CD8-positive, alpha-beta memory T cell (primary cell): ENCODE data around the gene ATP2B2. TPM values are rescaled to one million over a fixed set of nuclear protein-coding genes. Genes with fewer than 3 reads are reported as not detected.

Experiments used
- CTCF ChIA-PET: fragments of 350-600 bp; sonication (Branson Sonifier 250); formaldehyde crosslinking; loops from one replicate; lab custom pipeline; 2021; ENCODE audit warnings: antibody characterized with exemption; lab: Charles Lee
- POLR2A ChIA-PET: fragments of 350-600 bp; sonication (Branson Sonifier 250); formaldehyde crosslinking; loops from one replicate; lab custom pipeline; 2021; ENCODE audit warnings: antibody characterized with exemption; lab: Charles Lee
- DNase-seq, 5 donors: peaks; one replicate each; pipeline versions ENCODE4 v3.0.0 to v3.0.0-alpha.2; 2020 to 2022; ENCODE audit warnings: mixed read lengths in 1 of 5
- H3K27ac ChIP-seq: one replicate; pipeline ENCODE4 v1.7.0; 2013; ENCODE audit warnings: low read depth, mild to moderate bottlenecking, low read length, moderate library complexity
- H3K27me3 ChIP-seq: 2 replicates; pipeline ENCODE4 v1.7.0; 2013; ENCODE audit warnings: low read length, mild to moderate bottlenecking; ENCODE audit not compliant: insufficient read depth, poor library complexity, severe bottlenecking
- H3K36me3 ChIP-seq: 2 replicates; pipeline ENCODE4 v1.7.0; 2013; ENCODE audit warnings: mild to moderate bottlenecking, low read length, moderate library complexity; ENCODE audit not compliant: insufficient read depth
- H3K4me1 ChIP-seq: 2 replicates; pipeline ENCODE4 v1.7.0; 2013; ENCODE audit warnings: mild to moderate bottlenecking, low read length, moderate library complexity; ENCODE audit not compliant: insufficient read depth
- H3K4me3 ChIP-seq: 2 replicates; pipeline ENCODE4 v1.7.0; 2013; ENCODE audit warnings: mild to moderate bottlenecking, low read length
- H3K9me3 ChIP-seq: 2 replicates; pipeline ENCODE4 v1.7.0; 2013; ENCODE audit warnings: mild to moderate bottlenecking, low read length
- H3K27ac Mint-ChIP-seq, 8 donors: one replicate each; pipeline ENCODE4 v1.8.0; 2020 to 2021; ENCODE audit warnings: mixed read lengths in 8 of 8, mild to moderate bottlenecking in 6 of 8, inconsistent platforms in 3 of 8, moderate library complexity in 3 of 8
- H3K27me3 Mint-ChIP-seq, 2 donors: one replicate each; pipeline ENCODE4 v1.8.0; 2020 to 2021; ENCODE audit warnings: mixed read lengths in 2 of 2, mild to moderate bottlenecking in 1 of 2, moderate library complexity in 1 of 2
- H3K36me3 Mint-ChIP-seq, 3 donors: one replicate each; pipeline ENCODE4 v1.8.0; 2020 to 2021; ENCODE audit warnings: mixed read lengths in 3 of 3, inconsistent platforms in 1 of 3, mild to moderate bottlenecking in 1 of 3
- H3K4me1 Mint-ChIP-seq, 3 donors: one replicate each; pipeline ENCODE4 v1.8.0; 2020 to 2021; ENCODE audit warnings: mixed read lengths in 3 of 3, inconsistent platforms in 1 of 3, mild to moderate bottlenecking in 1 of 3
- H3K4me3 Mint-ChIP-seq, 7 donors: one replicate each; pipeline ENCODE4 v1.8.0; 2020 to 2021; ENCODE audit warnings: mixed read lengths in 7 of 7, mild to moderate bottlenecking in 6 of 7, moderate library complexity in 4 of 7, inconsistent platforms in 2 of 7
- H3K9me3 Mint-ChIP-seq, 5 donors: one replicate each; pipeline ENCODE4 v1.8.0; 2020 to 2022; ENCODE audit warnings: mixed read lengths in 5 of 5, mild to moderate bottlenecking in 3 of 5, moderate library complexity in 2 of 5, inconsistent platforms in 1 of 5
- polyA plus RNA-seq: library from polyadenylated mRNA; unstranded; fragments of 300-500 nt; fragmentation: Illumina TruSeq; gene quantifications from one replicate; pipeline ENCODE4 v1.2.3, GENCODE V29; 2021
- total RNA-seq, 2 experiments: library from RNA; stranded (reverse); gene quantifications; one replicate each; pipeline ENCODE4 v1.2.3, GENCODE V29; 2021

Gene ATP2B2
- total and polyA plus RNA-seq, 3 experiments from 2014 or later = not detected

GRCh38 chr3:10473581-10474274 is 31.7 kb downstream of the ATP2B2 start:
- peaks cover 0 to 3% (median 2%) of the 10 kb centered on the region in 5 donors for H3K9me3 Mint-ChIP-seq
- ChIA-PET POLR2A (no interaction called here), CTCF (no interaction called here)
- Histone ChIP-seq H3K9me3 (no peaks in the 10 kb centered on the region), H3K4me3 (no peak overlapping the region), H3K36me3 (no peaks in the 10 kb centered on the region), H3K27ac (no peak overlapping the region), H3K27me3 (peaks cover 4% of the 10 kb centered on the region), H3K4me1 (no peaks in the 10 kb centered on the region)
- H3K36me3 Mint-ChIP-seq = no peaks in the 10 kb centered on the region
- H3K27ac Mint-ChIP-seq = no peak overlapping the region
- no peak for DNase-seq
- no peak overlapping the region for H3K4me3 Mint-ChIP-seq
- H3K4me1 Mint-ChIP-seq = peaks cover 0 to 2% (median 0%) of the 10 kb centered on the region in 3 donors
- H3K27me3 Mint-ChIP-seq = peaks cover 15 to 39% of the 10 kb centered on the region in 2 donors

- Mint-ChIP-seq H3K27ac (no peak overlapping the region), H3K36me3 (no peaks in the 10 kb centered on the region), H3K4me3 (no peak overlapping the region), H3K4me1 (peaks cover 0 to 2% (median 0%) of the 10 kb centered on the region in 3 donors), H3K9me3 (peaks cover 0 to 2% (median 0%) of the 10 kb centered on the region in 5 donors), H3K27me3 (peaks cover 15 to 47% of the 10 kb centered on the region in 2 donors)
- no peak for DNase-seq
- ChIA-PET CTCF (no interaction called here), POLR2A (no interaction called here)
- H3K27me3 ChIP-seq = peaks cover 4% of the 10 kb centered on the region
- H3K4me3 ChIP-seq = no peak overlapping the region
- H3K4me1 ChIP-seq = no peaks in the 10 kb centered on the region
- H3K36me3 ChIP-seq = no peaks in the 10 kb centered on the region
- H3K9me3 ChIP-seq = no peaks in the 10 kb centered on the region
- H3K27ac ChIP-seq = no peak overlapping the region
Measured at GRCh38 chr3:10472877-10473440, 32.4 kb downstream of the ATP2B2 start.

GRCh38 chr3:10471054-10471688 is 34.2 kb downstream of the ATP2B2 start:
- Mint-ChIP-seq H3K9me3 (peaks cover 0 to 2% (median 0%) of the 10 kb centered on the region in 5 donors), H3K27me3 (peaks cover 16 to 56% of the 10 kb centered on the region in 2 donors), H3K27ac (peak overlapping the region in 1 of 8 donors; percentile 72), H3K4me1 (peaks cover 0 to 2% (median 0%) of the 10 kb centered on the region in 3 donors), H3K36me3 (no peaks in the 10 kb centered on the region), H3K4me3 (no peak overlapping the region)
- CTCF ChIA-PET = no interaction called here
- Histone ChIP-seq H3K27ac (no peak overlapping the region), H3K27me3 (peaks cover 4% of the 10 kb centered on the region), H3K4me3 (no peak overlapping the region), H3K36me3 (no peaks in the 10 kb centered on the region), H3K4me1 (no peaks in the 10 kb centered on the region), H3K9me3 (no peaks in the 10 kb centered on the region)
- DNase-seq = no peak
- POLR2A ChIA-PET = no interaction called here

- Mint-ChIP-seq H3K27ac (no peak overlapping the region), H3K4me3 (no peak overlapping the region), H3K36me3 (no peaks in the 10 kb centered on the region), H3K4me1 (peaks cover 0 to 2% (median 0%) of the 10 kb centered on the region in 3 donors), H3K9me3 (peaks cover 0 to 2% (median 0%) of the 10 kb centered on the region in 5 donors), H3K27me3 (peaks cover 16 to 61% of the 10 kb centered on the region in 2 donors)
- Histone ChIP-seq H3K36me3 (no peaks in the 10 kb centered on the region), H3K4me1 (no peaks in the 10 kb centered on the region), H3K4me3 (no peak overlapping the region), H3K9me3 (no peaks in the 10 kb centered on the region), H3K27ac (no peak overlapping the region), H3K27me3 (peaks cover 4% of the 10 kb centered on the region)
- CTCF ChIA-PET = no interaction called here
- POLR2A ChIA-PET = no interaction called here
- DNase-seq = no peak
Measured at GRCh38 chr3:10470120-10471053, 35.0 kb downstream of the ATP2B2 start.

- Histone ChIP-seq H3K4me1 (no peaks in the 10 kb centered on the region), H3K27me3 (peaks cover 4% of the 10 kb centered on the region), H3K36me3 (no peaks in the 10 kb centered on the region), H3K9me3 (no peaks in the 10 kb centered on the region), H3K27ac (no peak overlapping the region), H3K4me3 (no peak overlapping the region)
- Mint-ChIP-seq H3K4me1 (peaks cover 0 to 2% (median 0%) of the 10 kb centered on the region in 3 donors), H3K27ac (no peak overlapping the region), H3K27me3 (peaks cover 17 to 64% of the 10 kb centered on the region in 2 donors), H3K9me3 (peaks cover 0 to 2% (median 0%) of the 10 kb centered on the region in 5 donors), H3K36me3 (no peaks in the 10 kb centered on the region), H3K4me3 (no peak overlapping the region)
- DNase-seq = no peak
- ChIA-PET CTCF (no interaction called here), POLR2A (no interaction called here)
Measured at GRCh38 chr3:10469441-10470119, 35.8 kb downstream of the ATP2B2 start.

GRCh38 chr3:10468613-10469354 is 36.6 kb downstream of the ATP2B2 start:
- Histone ChIP-seq H3K4me1 (no peaks in the 10 kb centered on the region), H3K4me3 (no peak overlapping the region), H3K27ac (no peak overlapping the region), H3K27me3 (peaks cover 4% of the 10 kb centered on the region), H3K9me3 (no peaks in the 10 kb centered on the region), H3K36me3 (no peaks in the 10 kb centered on the region)
- no peak for DNase-seq
- Mint-ChIP-seq H3K9me3 (peaks cover 0 to 2% (median 0%) of the 10 kb centered on the region in 5 donors), H3K27ac (peak overlapping the region in 1 of 8 donors; percentile 52), H3K27me3 (peaks cover 17 to 63% of the 10 kb centered on the region in 2 donors), H3K36me3 (no peaks in the 10 kb centered on the region), H3K4me3 (no peak overlapping the region), H3K4me1 (peaks cover 0 to 2% (median 0%) of the 10 kb centered on the region in 3 donors)
- ChIA-PET POLR2A (no interaction called here), CTCF (no interaction called here)
